H9 (cell line): ENCODE data around the gene SOS1. TPM values are rescaled to one million over a fixed set of nuclear protein-coding genes. Genes with fewer than 3 reads are reported as not detected.

Experiments
- DNase-seq: peaks from one replicate; pipeline ENCODE4 v3.0.0-alpha.2; 2017
- H2AFZ ChIP-seq: one replicate; pipeline ENCODE4 v1.6.1; 2013; ENCODE audit warnings: mild to moderate bottlenecking, low read length, control low read depth, moderate library complexity
- H2AK5ac ChIP-seq: 2 replicates; pipeline ENCODE4 v1.6.1; 2013; ENCODE audit warnings: low read length, control low read depth, mixed read lengths; ENCODE audit not compliant: insufficient read length
- H2BK120ac ChIP-seq: one replicate; pipeline ENCODE4 v1.6.1; 2013; ENCODE audit warnings: low read depth, mild to moderate bottlenecking, low read length, control low read depth, inconsistent platforms; ENCODE audit not compliant: poor library complexity, severe bottlenecking
- H2BK12ac ChIP-seq: 2 replicates; pipeline ENCODE4 v1.6.1; 2013; ENCODE audit warnings: low read length, control low read depth, mixed read lengths, low read depth; ENCODE audit not compliant: insufficient read length
- H2BK15ac ChIP-seq: 2 replicates; pipeline ENCODE4 v1.6.1; 2013; ENCODE audit warnings: low read depth, low read length, control low read depth
- H2BK20ac ChIP-seq: one replicate; pipeline ENCODE4 v1.6.1; 2013; ENCODE audit warnings: low read depth, mild to moderate bottlenecking, low read length, control low read depth, inconsistent platforms; ENCODE audit not compliant: poor library complexity, severe bottlenecking
- H2BK5ac ChIP-seq: 2 replicates; pipeline ENCODE4 v1.6.1; 2013; ENCODE audit warnings: low read length, control low read depth, mixed read lengths; ENCODE audit not compliant: insufficient read length
- H3K14ac ChIP-seq: 2 replicates; pipeline ENCODE4 v1.6.1; 2013; ENCODE audit warnings: low read length, control low read depth; ENCODE audit not compliant: insufficient read depth
- H3K18ac ChIP-seq: 2 replicates; pipeline ENCODE4 v1.6.1; 2013; ENCODE audit warnings: low read depth, mild to moderate bottlenecking, mixed read lengths, low read length, control low read depth; ENCODE audit not compliant: insufficient read length
- H3K23ac ChIP-seq: 2 replicates; pipeline ENCODE4 v1.6.1; 2013; ENCODE audit warnings: low read length, control low read depth, mixed read lengths, low read depth; ENCODE audit not compliant: insufficient read length
- H3K23me2 ChIP-seq: 2 replicates; pipeline ENCODE4 v1.6.1; 2013; ENCODE audit warnings: low read depth, mild to moderate bottlenecking, mixed read lengths, low read length, control low read depth; ENCODE audit not compliant: insufficient read length, poor library complexity, severe bottlenecking
- H3K27ac ChIP-seq: 2 replicates; pipeline ENCODE4 v1.5.1; 2013; ENCODE audit warnings: low read length, control low read depth, mixed read lengths, low read depth; ENCODE audit not compliant: insufficient read length
- H3K27me3 ChIP-seq: 2 replicates; pipeline ENCODE4 v1.6.1; 2013; ENCODE audit warnings: low read length, control low read depth, inconsistent platforms; ENCODE audit not compliant: insufficient read depth
- H3K4ac ChIP-seq: 2 replicates; pipeline ENCODE4 v1.6.1; 2013; ENCODE audit warnings: low read depth, mild to moderate bottlenecking, control low read depth, inconsistent platforms, low read length, moderate library complexity
- H3K4me1 ChIP-seq: 2 replicates; pipeline ENCODE4 v1.6.1; 2013; ENCODE audit warnings: low read length, control low read depth, inconsistent platforms; ENCODE audit not compliant: insufficient read depth
- H3K4me2 ChIP-seq: 2 replicates; pipeline ENCODE4 v1.6.1; 2013; ENCODE audit warnings: low read length, control low read depth, mixed read lengths; ENCODE audit not compliant: insufficient read length, insufficient read depth
- H3K56ac ChIP-seq: 2 replicates; pipeline ENCODE4 v1.6.1; 2013; ENCODE audit warnings: low read depth, mild to moderate bottlenecking, mixed read lengths, low read length, control low read depth; ENCODE audit not compliant: insufficient read length
- H3K79me1 ChIP-seq: 2 replicates; pipeline ENCODE4 v1.6.1; 2013; ENCODE audit warnings: low read depth, mild to moderate bottlenecking, moderate library complexity, low read length, control low read depth, inconsistent platforms; ENCODE audit not compliant: insufficient read depth, poor library complexity, severe bottlenecking
- H3K79me2 ChIP-seq: 2 replicates; pipeline ENCODE4 v1.6.1; 2013; ENCODE audit warnings: low read length, control low read depth, inconsistent platforms; ENCODE audit not compliant: insufficient read depth
- H3K9ac ChIP-seq: 2 replicates; pipeline ENCODE4 v1.6.1; 2013; ENCODE audit warnings: low read length, control low read depth, mixed read lengths; ENCODE audit not compliant: insufficient read length; ENCODE audit errors: extremely low read depth
- H3K9me3 ChIP-seq: one replicate; pipeline ENCODE4 v1.6.1; 2013; ENCODE audit warnings: low read depth, low read length, inconsistent platforms; ENCODE audit not compliant: control insufficient read depth
- H3T11ph ChIP-seq: one replicate; pipeline ENCODE4 v1.6.1; 2013; ENCODE audit warnings: mild to moderate bottlenecking, low read length, control low read depth, inconsistent platforms
- H4K20me1 ChIP-seq: one replicate; pipeline ENCODE4 v1.6.1; 2013; ENCODE audit not compliant: control insufficient read depth, insufficient read length, insufficient read depth
- H4K5ac ChIP-seq: 2 replicates; pipeline ENCODE4 v1.6.1; 2013; ENCODE audit warnings: low read depth, mild to moderate bottlenecking, mixed read lengths, low read length, control low read depth; ENCODE audit not compliant: insufficient read length
- H4K8ac ChIP-seq: replicated peaks from 2 replicates; pipeline ENCODE4 v1.6.1; 2013; ENCODE audit warnings: low read length, control low read depth, mixed read lengths, low read depth; ENCODE audit not compliant: insufficient read length
- H4K91ac ChIP-seq: 2 replicates; pipeline ENCODE4 v1.6.1; 2013; ENCODE audit warnings: low read depth, mild to moderate bottlenecking, moderate library complexity, mixed read lengths, low read length, control low read depth; ENCODE audit not compliant: insufficient read length
- H3K27ac Mint-ChIP-seq, 3 experiments: 2 replicates in 2 of 3; 3 replicates in 1 of 3; pipeline ENCODE4 v1.8.0; 2020 to 2021; ENCODE audit warnings: mixed read lengths in 3 of 3, mild to moderate bottlenecking in 1 of 3, moderate library complexity in 1 of 3
- H3K27me3 Mint-ChIP-seq: 2 replicates; pipeline ENCODE4 v1.8.0; 2021; ENCODE audit warnings: low read depth, mild to moderate bottlenecking, moderate library complexity, mixed read lengths
- H3K36me3 Mint-ChIP-seq, 3 experiments: 2 replicates in 2 of 3; 3 replicates in 1 of 3; pipeline ENCODE4 v1.8.0; 2020 to 2021; ENCODE audit warnings: low read depth in 3 of 3, mixed read lengths in 3 of 3; ENCODE audit not compliant: insufficient read depth in 1 of 3
- H3K4me1 Mint-ChIP-seq, 2 experiments: 2 replicates each; pipeline ENCODE4 v1.8.0; 2020; ENCODE audit warnings: mixed read lengths in 2 of 2
- H3K4me3 Mint-ChIP-seq, 2 experiments: 2 replicates in 1 of 2; 3 replicates in 1 of 2; pipeline ENCODE4 v1.8.0; 2020 to 2021; ENCODE audit warnings: mild to moderate bottlenecking in 2 of 2, mixed read lengths in 2 of 2, moderate library complexity in 1 of 2
- H3K9me3 Mint-ChIP-seq, 2 experiments: 2 replicates in 1 of 2; 3 replicates in 1 of 2; pipeline ENCODE4 v1.8.0; 2020; ENCODE audit warnings: mild to moderate bottlenecking in 2 of 2, mixed read lengths in 2 of 2, moderate library complexity in 1 of 2
- CTCF ChIP-seq: fragments of 200-600 bp; sonication (generic); conservative IDR thresholded peaks from 3 replicates; pipeline ENCODE4 v1.8.0; 2021; ENCODE audit warnings: antibody characterized with exemption, mild to moderate bottlenecking
- WGBS: extraction: QIAGEN DNeasy Blood & Tissue Kit; methylation state at CpG from one replicate; pipeline ENCODE4 v1.1.7; 2013; ENCODE audit warnings: missing lambda C conversion rate, low lambda C conversion rate, mixed read lengths; ENCODE audit not compliant: insufficient read length; ENCODE audit errors: extremely low coverage; 5-methylcytosine and 5-hydroxymethylcytosine counted together
- total RNA-seq: library from RNA; stranded (reverse); gene quantifications from 2 replicates; pipeline ENCODE4 v1.2.1, GENCODE V29; 2021

The SOS1 gene
- total RNA-seq, 1 experiment from 2014 or later, result 35.8 TPM

GRCh38 chr2:39023649-39024048 is 97.2 kb downstream of the SOS1 start:
- no peak overlapping the region for H3K4ac ChIP-seq
- H3K14ac ChIP-seq, result no peak overlapping the region
- Mint-ChIP-seq H3K9me3 (no peaks in the 10 kb centered on the region), H3K27me3 (no peaks in the 10 kb centered on the region), H3K36me3 (peaks cover 0 to 13% (median 5%) of the 10 kb centered on the region in 3 experiments; a peak in 4 of 7 replicates), H3K27ac (peak overlapping the region in 2 of 3 experiments; percentile 53 to 66; a peak in 3 of 7 replicates), H3K4me1 (peaks cover 40% of the 10 kb centered on the region in 2 experiments), H3K4me3 (no peak overlapping the region)
- H3K9ac ChIP-seq, result no peak overlapping the region
- H2AFZ ChIP-seq, result no peak overlapping the region
- H3K18ac ChIP-seq, result no peak overlapping the region
- no peaks in the 10 kb centered on the region for H3K27me3 ChIP-seq
- H3K9me3 ChIP-seq, result no peaks in the 10 kb centered on the region
- H3K79me1 ChIP-seq, result no peaks in the 10 kb centered on the region
- no peak overlapping the region for H4K91ac ChIP-seq
- H2BK12ac ChIP-seq, result no peak overlapping the region
- no peak overlapping the region for H2BK5ac ChIP-seq
- no peak overlapping the region for H2BK20ac ChIP-seq
- peaks cover 2% of the 10 kb centered on the region; the same call in 1 of the 2 replicates for H3K4me1 ChIP-seq
- H4K8ac ChIP-seq, result no peak overlapping the region
- no peak overlapping the region for H3K23ac ChIP-seq
- no peak for TF ChIP-seq CTCF
- H4K20me1 ChIP-seq, result no peaks in the 10 kb centered on the region
- DNase-seq, result no peak
- H3K56ac ChIP-seq, result no peak overlapping the region
- no peak overlapping the region for H4K5ac ChIP-seq
- H2BK15ac ChIP-seq, result no peak overlapping the region
- no peak overlapping the region for H2AK5ac ChIP-seq
- H3K79me2 ChIP-seq, result no peaks in the 10 kb centered on the region
- H3K27ac ChIP-seq, result no peak overlapping the region
- H3K4me2 ChIP-seq, result no peak overlapping the region
- WGBS, result no CpG with 5 or more reads among the region's 3 CpGs
- H2BK120ac ChIP-seq, result no peak overlapping the region
- H3K23me2 ChIP-seq, result no peaks in the 10 kb centered on the region
- H3T11ph ChIP-seq, result no peak overlapping the region
